Activated naive CD8-positive, alpha-beta T cell treated with anti-CD3 and anti-CD28 coated beads for 36 hours (primary cell): ENCODE results near the gene FYN. TPM values are rescaled to one million over a fixed set of nuclear protein-coding genes. Genes with fewer than 3 reads are reported as not detected.

Experiments used
- DNase-seq: peaks from one replicate; pipeline ENCODE4 v3.0.0; 2021
- H3K27ac Mint-ChIP-seq: one replicate; pipeline ENCODE4 v1.8.0; 2022; ENCODE audit warnings: mild to moderate bottlenecking, moderate library complexity, mixed read lengths
- H3K27me3 Mint-ChIP-seq: one replicate; pipeline ENCODE4 v1.8.0; 2022; ENCODE audit warnings: mild to moderate bottlenecking, mixed read lengths
- H3K36me3 Mint-ChIP-seq: one replicate; pipeline ENCODE4 v1.8.0; 2021; ENCODE audit warnings: mild to moderate bottlenecking, mixed read lengths
- H3K4me1 Mint-ChIP-seq: one replicate; pipeline ENCODE4 v1.8.0; 2021; ENCODE audit warnings: mixed read lengths
- H3K4me3 Mint-ChIP-seq: one replicate; pipeline ENCODE4 v1.8.0; 2022; ENCODE audit warnings: mild to moderate bottlenecking, moderate library complexity, mixed read lengths
- H3K9me3 Mint-ChIP-seq: one replicate; pipeline ENCODE4 v1.8.0; 2022; ENCODE audit warnings: mixed read lengths
- total RNA-seq, 2 experiments: library from RNA; stranded (reverse); gene quantifications; one replicate each; pipeline ENCODE4 v1.2.3, GENCODE V29; 2021

Gene FYN
- total RNA-seq, 2 experiments from 2014 or later = 390 to 395 TPM

- H3K9me3 Mint-ChIP-seq = no peaks in the 10 kb centered on the region
- H3K27me3 Mint-ChIP-seq = no peaks in the 10 kb centered on the region
- peaks cover 78% of the 10 kb centered on the region for H3K36me3 Mint-ChIP-seq
- no peak for DNase-seq
- H3K4me1 Mint-ChIP-seq = peaks cover 58% of the 10 kb centered on the region
- H3K27ac Mint-ChIP-seq = peak overlapping the region; percentile 65
- H3K4me3 Mint-ChIP-seq = no peak overlapping the region
Observed at GRCh38 chr6:111718326-111718725, 154.9 kb downstream of the FYN start.

GRCh38 chr6:111717621-111718020, 155.6 kb downstream of the FYN start:
- Mint-ChIP-seq H3K36me3 (peaks cover 81% of the 10 kb centered on the region), H3K4me1 (peaks cover 57% of the 10 kb centered on the region), H3K27ac (peak overlapping the region; percentile 65), H3K4me3 (no peak overlapping the region), H3K27me3 (no peaks in the 10 kb centered on the region), H3K9me3 (no peaks in the 10 kb centered on the region)
- no peak for DNase-seq

GRCh38 chr6:111716325-111716724, 156.9 kb downstream of the FYN start:
- Mint-ChIP-seq H3K4me1 (peaks cover 63% of the 10 kb centered on the region), H3K36me3 (peaks cover 80% of the 10 kb centered on the region), H3K27ac (peak overlapping the region; percentile 72), H3K4me3 (no peak overlapping the region), H3K9me3 (no peaks in the 10 kb centered on the region), H3K27me3 (no peaks in the 10 kb centered on the region)
- no peak for DNase-seq

GRCh38 chr6:111715321-111715720, 157.9 kb downstream of the FYN start:
- DNase-seq = no peak
- peak overlapping the region; percentile 91 for H3K27ac Mint-ChIP-seq
- H3K4me3 Mint-ChIP-seq = no peak overlapping the region
- no peaks in the 10 kb centered on the region for H3K27me3 Mint-ChIP-seq
- no peaks in the 10 kb centered on the region for H3K9me3 Mint-ChIP-seq
- H3K36me3 Mint-ChIP-seq = peaks cover 77% of the 10 kb centered on the region
- H3K4me1 Mint-ChIP-seq = peaks cover 68% of the 10 kb centered on the region

GRCh38 chr6:111714416-111715270, 158.6 kb downstream of the FYN start:
- Mint-ChIP-seq H3K27me3 (no peaks in the 10 kb centered on the region), H3K9me3 (no peaks in the 10 kb centered on the region), H3K27ac (peak overlapping the region; percentile 91), H3K4me1 (peaks cover 73% of the 10 kb centered on the region), H3K4me3 (no peak overlapping the region), H3K36me3 (peaks cover 76% of the 10 kb centered on the region)
- no peak for DNase-seq

- Mint-ChIP-seq H3K9me3 (no peaks in the 10 kb centered on the region), H3K4me1 (peaks cover 73% of the 10 kb centered on the region), H3K36me3 (peaks cover 72% of the 10 kb centered on the region), H3K4me3 (no peak overlapping the region), H3K27ac (peak overlapping the region; percentile 69), H3K27me3 (no peaks in the 10 kb centered on the region)
- no peak for DNase-seq
Observed at GRCh38 chr6:111713811-111714210, 159.4 kb downstream of the FYN start.

- no peaks in the 10 kb centered on the region for H3K27me3 Mint-ChIP-seq
- H3K4me1 Mint-ChIP-seq = peaks cover 71% of the 10 kb centered on the region
- H3K27ac Mint-ChIP-seq = peak overlapping the region; percentile 81
- DNase-seq = no peak
- H3K9me3 Mint-ChIP-seq = no peaks in the 10 kb centered on the region
- H3K4me3 Mint-ChIP-seq = no peak overlapping the region
- peaks cover 71% of the 10 kb centered on the region for H3K36me3 Mint-ChIP-seq
Observed at GRCh38 chr6:111713236-111713635, 160.0 kb downstream of the FYN start.

- Mint-ChIP-seq H3K36me3 (peaks cover 72% of the 10 kb centered on the region), H3K9me3 (no peaks in the 10 kb centered on the region), H3K27ac (peak overlapping the region; percentile 81), H3K4me3 (no peak overlapping the region), H3K27me3 (no peaks in the 10 kb centered on the region), H3K4me1 (peaks cover 64% of the 10 kb centered on the region)
- DNase-seq = no peak
Observed at GRCh38 chr6:111711984-111712752, 161.1 kb downstream of the FYN start.

GRCh38 chr6:111711476-111711875, 161.8 kb downstream of the FYN start:
- Mint-ChIP-seq H3K36me3 (peaks cover 72% of the 10 kb centered on the region), H3K27me3 (no peaks in the 10 kb centered on the region), H3K4me1 (peaks cover 60% of the 10 kb centered on the region), H3K4me3 (no peak overlapping the region), H3K9me3 (no peaks in the 10 kb centered on the region), H3K27ac (peak overlapping the region; percentile 81)
- DNase-seq = no peak

- H3K4me3 Mint-ChIP-seq = no peak overlapping the region
- H3K9me3 Mint-ChIP-seq = no peaks in the 10 kb centered on the region
- peaks cover 55% of the 10 kb centered on the region for H3K4me1 Mint-ChIP-seq
- H3K27me3 Mint-ChIP-seq = no peaks in the 10 kb centered on the region
- no peak for DNase-seq
- peaks cover 67% of the 10 kb centered on the region for H3K36me3 Mint-ChIP-seq
- peak overlapping the region; percentile 81 for H3K27ac Mint-ChIP-seq
Observed at GRCh38 chr6:111710911-111711310, 162.3 kb downstream of the FYN start.

- peaks cover 64% of the 10 kb centered on the region for H3K36me3 Mint-ChIP-seq
- H3K4me3 Mint-ChIP-seq = no peak overlapping the region
- peaks cover 52% of the 10 kb centered on the region for H3K4me1 Mint-ChIP-seq
Observed at GRCh38 chr6:111710439-111710838, 162.8 kb downstream of the FYN start.

GRCh38 chr6:111709615-111710398, 163.4 kb downstream of the FYN start:
- Mint-ChIP-seq H3K27ac (peak overlapping the region; percentile 81), H3K27me3 (no peaks in the 10 kb centered on the region), H3K4me1 (peaks cover 46% of the 10 kb centered on the region), H3K36me3 (peaks cover 58% of the 10 kb centered on the region), H3K9me3 (no peaks in the 10 kb centered on the region), H3K4me3 (no peak overlapping the region)
- DNase-seq = peak; percentile 36

More at GRCh38 chr6:111710439-111710838, 162.8 kb downstream of the FYN start:
- peak overlapping the region; percentile 81 for H3K27ac Mint-ChIP-seq
- DNase-seq = no peak
- no peaks in the 10 kb centered on the region for H3K9me3 Mint-ChIP-seq
- H3K27me3 Mint-ChIP-seq = no peaks in the 10 kb centered on the region

GRCh38 chr6:111709201-111709600, 164.1 kb downstream of the FYN start:
- H3K4me1 Mint-ChIP-seq = peaks cover 42% of the 10 kb centered on the region
- DNase-seq = no peak
- peak overlapping the region; percentile 81 for H3K27ac Mint-ChIP-seq

GRCh38 chr6:111707773-111708172, 165.5 kb downstream of the FYN start:
- H3K27ac Mint-ChIP-seq = peak overlapping the region; percentile 16
- DNase-seq = no peak
- peaks cover 44% of the 10 kb centered on the region for H3K4me1 Mint-ChIP-seq
- H3K36me3 Mint-ChIP-seq = peaks cover 60% of the 10 kb centered on the region
- H3K27me3 Mint-ChIP-seq = no peaks in the 10 kb centered on the region
- no peak overlapping the region for H3K4me3 Mint-ChIP-seq
- no peaks in the 10 kb centered on the region for H3K9me3 Mint-ChIP-seq

More at GRCh38 chr6:111709201-111709600, 164.1 kb downstream of the FYN start:
- H3K36me3 Mint-ChIP-seq = peaks cover 55% of the 10 kb centered on the region
- no peaks in the 10 kb centered on the region for H3K27me3 Mint-ChIP-seq
- H3K9me3 Mint-ChIP-seq = no peaks in the 10 kb centered on the region
- H3K4me3 Mint-ChIP-seq = no peak overlapping the region
